Activated naive CD4-positive, alpha-beta T cell treated with anti-CD3 and anti-CD28 coated beads, Interleukin-2, amount 50 U/mL, for 72 hours (primary cell): ENCODE measurements around the gene IMMP1L. TPM values are rescaled to one million over a fixed set of nuclear protein-coding genes. Genes with fewer than 3 reads are reported as not detected.

ENCODE experiments used
- ATAC-seq, 2 donors: fragments of 150-1000 bp; cut with Tn5 transposase; 2 replicates each; pipeline ENCODE4 v1.10.0; 2021; ENCODE audit warnings: mild to moderate bottlenecking in 2 of 2, moderate library complexity in 2 of 2
- DNase-seq, 2 donors: peaks; one replicate each; pipeline ENCODE4 v3.0.0; 2021 to 2022; ENCODE audit warnings: low spot score in 2 of 2
- H3K27ac Mint-ChIP-seq, 2 donors: one replicate each; pipeline ENCODE4 v1.8.0; 2022; ENCODE audit warnings: mild to moderate bottlenecking in 2 of 2, mixed read lengths in 2 of 2
- H3K36me3 Mint-ChIP-seq, 2 donors: one replicate each; pipeline ENCODE4 v1.8.0; 2022; ENCODE audit warnings: mixed read lengths in 2 of 2
- H3K9me3 Mint-ChIP-seq, 2 donors: one replicate each; pipeline ENCODE4 v1.8.0; 2022; ENCODE audit warnings: mixed read lengths in 2 of 2
- total RNA-seq, 2 donors: library from RNA; stranded (reverse); gene quantifications; one replicate each; pipeline ENCODE4 v1.2.3, GENCODE V29; 2022

IMMP1L gene
- total RNA-seq, 2 donors from 2014 or later, result 20.9 to 22.5 TPM

GRCh38 chr11:31487848-31488247, 21.6 kb downstream of the IMMP1L start:
- H3K36me3 Mint-ChIP-seq, result peaks cover 6 to 7% of the 10 kb centered on the region in 2 donors
- H3K9me3 Mint-ChIP-seq, result no peaks in the 10 kb centered on the region
- no peak overlapping the region for H3K27ac Mint-ChIP-seq
- no peak for DNase-seq
- no peak for ATAC-seq

GRCh38 chr11:31484497-31484896, 24.9 kb downstream of the IMMP1L start:
- no peaks in the 10 kb centered on the region for H3K9me3 Mint-ChIP-seq
- H3K36me3 Mint-ChIP-seq, result peaks cover 0 to 2% of the 10 kb centered on the region in 2 donors
- ATAC-seq (no peak), DNase-seq (no peak)
- no peak overlapping the region for H3K27ac Mint-ChIP-seq

GRCh38 chr11:31480930-31481329, 28.5 kb downstream of the IMMP1L start:
- H3K27ac Mint-ChIP-seq, result no peak overlapping the region
- H3K9me3 Mint-ChIP-seq, result no peaks in the 10 kb centered on the region
- DNase-seq (no peak), ATAC-seq (no peak)
- no peaks in the 10 kb centered on the region for H3K36me3 Mint-ChIP-seq

GRCh38 chr11:31479066-31479465, 30.4 kb downstream of the IMMP1L start:
- H3K27ac Mint-ChIP-seq, result no peak overlapping the region
- no peak for DNase-seq
- no peak for ATAC-seq
- H3K36me3 Mint-ChIP-seq, result no peaks in the 10 kb centered on the region
- H3K9me3 Mint-ChIP-seq, result no peaks in the 10 kb centered on the region

- H3K9me3 Mint-ChIP-seq, result no peaks in the 10 kb centered on the region
- no peak overlapping the region for H3K27ac Mint-ChIP-seq
- ATAC-seq (no peak), DNase-seq (no peak)
- H3K36me3 Mint-ChIP-seq, result no peaks in the 10 kb centered on the region
Measured at GRCh38 chr11:31478223-31478590, 31.2 kb downstream of the IMMP1L start.

- Mint-ChIP-seq H3K36me3 (no peaks in the 10 kb centered on the region), H3K27ac (no peak overlapping the region), H3K9me3 (no peaks in the 10 kb centered on the region)
- ATAC-seq (peak; percentile 30 to 64), DNase-seq (no peak)
Measured at GRCh38 chr11:31477528-31478222, 31.7 kb downstream of the IMMP1L start.

- Mint-ChIP-seq H3K9me3 (peaks cover 0 to 3% of the 10 kb centered on the region in 2 donors), H3K27ac (no peak overlapping the region)
Measured at GRCh38 chr11:31474083-31474482, 35.3 kb downstream of the IMMP1L start.

GRCh38 chr11:31464436-31464835, 45.0 kb downstream of the IMMP1L start:
- no peak for ATAC-seq
- Mint-ChIP-seq H3K9me3 (peaks cover 4 to 13% of the 10 kb centered on the region in 2 donors), H3K27ac (no peak overlapping the region), H3K36me3 (peaks cover 17 to 34% of the 10 kb centered on the region in 2 donors)
- no peak for DNase-seq

More at GRCh38 chr11:31474083-31474482, 35.3 kb downstream of the IMMP1L start:
- ATAC-seq (no peak), DNase-seq (no peak)
- peaks cover 4 to 16% of the 10 kb centered on the region in 2 donors for H3K36me3 Mint-ChIP-seq

- H3K36me3 Mint-ChIP-seq, result peaks cover 13% of the 10 kb centered on the region in 2 donors
- H3K27ac Mint-ChIP-seq, result no peak overlapping the region
- H3K9me3 Mint-ChIP-seq, result no peaks in the 10 kb centered on the region
- ATAC-seq (no peak), DNase-seq (no peak)
Measured at GRCh38 chr11:31455177-31455576, 54.2 kb downstream of the IMMP1L start.

- Mint-ChIP-seq H3K27ac (no peak overlapping the region), H3K36me3 (peaks cover 13 to 30% of the 10 kb centered on the region in 2 donors), H3K9me3 (peaks cover 0 to 6% of the 10 kb centered on the region in 2 donors)
- no peak for DNase-seq
- no peak for ATAC-seq
Measured at GRCh38 chr11:31450841-31451240, 58.6 kb downstream of the IMMP1L start.

- no peak overlapping the region for H3K27ac Mint-ChIP-seq
- no peak for ATAC-seq
- no peak for DNase-seq
- peaks cover 0 to 6% of the 10 kb centered on the region in 2 donors for H3K9me3 Mint-ChIP-seq
- peaks cover 13 to 31% of the 10 kb centered on the region in 2 donors for H3K36me3 Mint-ChIP-seq
Measured at GRCh38 chr11:31449040-31449439, 60.4 kb downstream of the IMMP1L start.

GRCh38 chr11:31445621-31446020, 63.8 kb downstream of the IMMP1L start:
- ATAC-seq (no peak), DNase-seq (no peak)
- H3K27ac Mint-ChIP-seq, result no peak overlapping the region
- peaks cover 0 to 6% of the 10 kb centered on the region in 2 donors for H3K9me3 Mint-ChIP-seq
- H3K36me3 Mint-ChIP-seq, result peaks cover under 1 to 26% of the 10 kb centered on the region in 2 donors

- DNase-seq (no peak), ATAC-seq (no peak)
- H3K27ac Mint-ChIP-seq, result no peak overlapping the region
- peaks cover 0 to 34% of the 10 kb centered on the region in 2 donors for H3K36me3 Mint-ChIP-seq
- H3K9me3 Mint-ChIP-seq, result peaks cover 6 to 12% of the 10 kb centered on the region in 2 donors
Measured at GRCh38 chr11:31443802-31444201, 65.6 kb downstream of the IMMP1L start.

- no peak for ATAC-seq
- no peak for DNase-seq
- H3K27ac Mint-ChIP-seq, result no peak overlapping the region
- peaks cover 0 to 28% of the 10 kb centered on the region in 2 donors for H3K36me3 Mint-ChIP-seq
- peaks cover 11 to 12% of the 10 kb centered on the region in 2 donors for H3K9me3 Mint-ChIP-seq
Measured at GRCh38 chr11:31442086-31442485, 67.3 kb downstream of the IMMP1L start.

- Mint-ChIP-seq H3K27ac (no peak overlapping the region), H3K36me3 (peaks cover 0 to 21% of the 10 kb centered on the region in 2 donors), H3K9me3 (peaks cover 8 to 12% of the 10 kb centered on the region in 2 donors)
- ATAC-seq (no peak), DNase-seq (no peak)
Measured at GRCh38 chr11:31441296-31441695, 68.1 kb downstream of the IMMP1L start.

- peaks cover 5 to 12% of the 10 kb centered on the region in 2 donors for H3K9me3 Mint-ChIP-seq
- no peak overlapping the region for H3K27ac Mint-ChIP-seq
- peaks cover 0 to 12% of the 10 kb centered on the region in 2 donors for H3K36me3 Mint-ChIP-seq
- DNase-seq (no peak), ATAC-seq (peak; percentile 46 to 52)
Measured at GRCh38 chr11:31437742-31438435, 71.5 kb downstream of the IMMP1L start.

GRCh38 chr11:31433851-31434250, 75.6 kb downstream of the IMMP1L start:
- no peak for DNase-seq
- Mint-ChIP-seq H3K9me3 (peaks cover 0 to 5% of the 10 kb centered on the region in 2 donors), H3K27ac (no peak overlapping the region), H3K36me3 (peaks cover 0 to 6% of the 10 kb centered on the region in 2 donors)
- no peak for ATAC-seq

- no peak overlapping the region for H3K27ac Mint-ChIP-seq
- ATAC-seq, result no peak
- no peaks in the 10 kb centered on the region for H3K36me3 Mint-ChIP-seq
- no peaks in the 10 kb centered on the region for H3K9me3 Mint-ChIP-seq
- DNase-seq, result no peak
Measured at GRCh38 chr11:31424652-31425051, 84.8 kb downstream of the IMMP1L start.
